Measurements from ENCODE around the gene TNFAIP2.

The TNFAIP2 gene

DNA sequence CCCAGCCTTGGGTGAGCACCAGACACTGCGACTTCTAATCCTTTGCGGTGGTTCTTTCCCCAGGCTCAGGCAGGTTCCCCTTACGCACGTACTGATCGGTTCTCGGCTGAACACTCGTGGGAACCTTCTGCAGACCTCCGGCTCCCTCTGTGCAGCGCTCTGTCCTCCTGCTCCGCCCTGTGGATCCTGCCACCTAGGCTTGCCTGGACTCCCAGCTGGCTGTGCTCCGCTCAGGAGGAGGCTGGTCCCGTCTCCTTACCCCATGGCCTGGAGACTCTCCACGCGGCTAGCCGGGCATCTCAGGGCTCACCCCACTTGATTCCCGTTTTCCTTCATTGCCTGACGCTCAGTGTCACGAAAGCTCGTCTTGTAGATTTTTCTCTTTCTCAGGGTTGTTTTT, 34.7 kb downstream of the TNFAIP2 start:
- no peak overlapping the region for H3K4me3 ChIP-seq (ENCODE audit: low read depth, low read length)
- in situ Hi-C loops (cut with HindIII; ENCODE audit: low sequenced_read_pairs): no loop called here
- TF ChIP-seq, protein P1, sequence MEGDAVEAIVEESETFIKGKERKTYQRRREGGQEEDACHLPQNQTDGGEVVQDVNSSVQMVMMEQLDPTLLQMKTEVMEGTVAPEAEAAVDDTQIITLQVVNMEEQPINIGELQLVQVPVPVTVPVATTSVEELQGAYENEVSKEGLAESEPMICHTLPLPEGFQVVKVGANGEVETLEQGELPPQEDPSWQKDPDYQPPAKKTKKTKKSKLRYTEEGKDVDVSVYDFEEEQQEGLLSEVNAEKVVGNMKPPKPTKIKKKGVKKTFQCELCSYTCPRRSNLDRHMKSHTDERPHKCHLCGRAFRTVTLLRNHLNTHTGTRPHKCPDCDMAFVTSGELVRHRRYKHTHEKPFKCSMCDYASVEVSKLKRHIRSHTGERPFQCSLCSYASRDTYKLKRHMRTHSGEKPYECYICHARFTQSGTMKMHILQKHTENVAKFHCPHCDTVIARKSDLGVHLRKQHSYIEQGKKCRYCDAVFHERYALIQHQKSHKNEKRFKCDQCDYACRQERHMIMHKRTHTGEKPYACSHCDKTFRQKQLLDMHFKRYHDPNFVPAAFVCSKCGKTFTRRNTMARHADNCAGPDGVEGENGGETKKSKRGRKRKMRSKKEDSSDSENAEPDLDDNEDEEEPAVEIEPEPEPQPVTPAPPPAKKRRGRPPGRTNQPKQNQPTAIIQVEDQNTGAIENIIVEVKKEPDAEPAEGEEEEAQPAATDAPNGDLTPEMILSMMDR (IDR thresholded peaks at IDR 0.05; ENCODE audit: low read depth, low read length): no peak
- DNase-seq (ENCODE audit: low read depth, low spot score): no peak

- no peak for DNase-seq (ENCODE audit: low read depth, low spot score)
- no peak overlapping the region for H3K4me3 ChIP-seq (ENCODE audit: low read depth, low read length)
- TF ChIP-seq, protein P1 (IDR thresholded peaks at IDR 0.05; ENCODE audit: low read depth, low read length): no peak
- in situ Hi-C loops (cut with HindIII; ENCODE audit: low sequenced_read_pairs): no loop called here
Measured at GRCh38 chr14:103158688-103159087, 35.4 kb downstream of the TNFAIP2 start.

DNA sequence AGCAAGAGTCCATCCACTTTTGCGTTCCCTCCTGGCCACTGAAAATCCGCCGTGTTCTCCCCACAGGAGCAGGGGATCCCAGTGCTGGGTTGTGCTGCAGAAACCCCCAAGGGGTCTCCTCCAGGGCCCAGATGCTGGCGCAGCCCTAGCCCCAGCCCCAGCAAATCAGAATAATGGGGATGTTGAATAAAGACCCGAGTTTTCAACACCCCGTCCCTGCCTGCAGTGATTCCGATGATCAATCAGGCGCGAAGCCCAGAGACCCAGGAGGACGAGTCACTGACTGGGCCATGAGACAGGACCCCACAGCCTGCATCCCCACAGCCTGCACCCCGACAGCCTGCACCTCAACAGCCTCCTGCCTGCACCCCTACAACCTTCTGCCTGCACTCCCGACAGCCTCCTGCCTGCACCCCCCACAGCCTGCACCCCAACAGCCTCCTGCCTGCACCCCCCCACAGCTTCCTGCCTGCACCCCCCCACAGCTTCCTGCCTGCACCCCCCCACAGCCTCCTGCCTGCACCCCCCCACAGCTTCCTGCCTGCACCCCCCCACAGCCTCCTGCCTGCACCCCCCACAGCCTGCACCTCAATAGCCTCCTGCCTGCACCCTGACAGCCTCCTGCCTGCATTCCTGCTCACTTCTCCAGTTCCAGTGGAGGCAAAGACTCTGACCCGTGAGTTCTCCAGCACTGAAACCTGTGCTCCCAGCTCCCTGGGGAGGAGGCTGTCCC, 37.2 kb downstream of the TNFAIP2 start:
- TF ChIP-seq, protein P1 (IDR thresholded peaks at IDR 0.05; ENCODE audit: low read depth, low read length): no peak
- in situ Hi-C loops (cut with HindIII; ENCODE audit: low sequenced_read_pairs): no loop called here
- no peak overlapping the region for H3K4me3 ChIP-seq (ENCODE audit: low read depth, low read length)
- no peak for DNase-seq (ENCODE audit: low read depth, low spot score)

- TF ChIP-seq, protein P1 (IDR thresholded peaks at IDR 0.05; ENCODE audit: low read depth, low read length): no peak
- in situ Hi-C loops (cut with HindIII; ENCODE audit: low sequenced_read_pairs): no loop called here
- no peak for DNase-seq (ENCODE audit: low read depth, low spot score)
- no peak overlapping the region for H3K4me3 ChIP-seq (ENCODE audit: low read depth, low read length)
Measured at GRCh38 chr14:103161054-103161397, 37.8 kb downstream of the TNFAIP2 start.

- in situ Hi-C loops (cut with HindIII; ENCODE audit: low sequenced_read_pairs): no loop called here
- no peak overlapping the region for H3K4me3 ChIP-seq (ENCODE audit: low read depth, low read length)
- DNase-seq (ENCODE audit: low read depth, low spot score): no peak
- TF ChIP-seq, protein P1 (IDR thresholded peaks at IDR 0.05; ENCODE audit: low read depth, low read length): no peak
Measured at GRCh38 chr14:103163199-103163598, 39.9 kb downstream of the TNFAIP2 start.

- in situ Hi-C loops (cut with HindIII; ENCODE audit: low sequenced_read_pairs): no loop called here
- TF ChIP-seq, protein P1 (IDR thresholded peaks at IDR 0.05; ENCODE audit: low read depth, low read length): no peak
- H3K4me3 ChIP-seq (ENCODE audit: low read depth, low read length): no peak overlapping the region
- no peak for DNase-seq (ENCODE audit: low read depth, low spot score)
Measured at GRCh38 chr14:103164006-103164405, 40.7 kb downstream of the TNFAIP2 start.
